Subcutaneous abdominal adipose tissue (tissue), 5 donors: ENCODE results near the gene RIMBP2.

ENCODE experiments used
- H3K27ac ChIP-seq: one replicate; pipeline ENCODE4 v1.7.0; 2013; ENCODE audit warnings: low read depth, mild to moderate bottlenecking, inconsistent platforms, low read length, moderate library complexity
- H3K27me3 ChIP-seq, 5 donors: one replicate each; pipeline ENCODE4 v1.7.0; 2013; ENCODE audit warnings: low read length in 5 of 5, inconsistent platforms in 1 of 5; ENCODE audit not compliant: control insufficient read depth in 5 of 5, insufficient read depth in 4 of 5
- H3K36me3 ChIP-seq, 5 donors: one replicate each; pipeline ENCODE4 v1.7.0; 2013; ENCODE audit warnings: low read length in 5 of 5; ENCODE audit not compliant: control insufficient read depth in 5 of 5, insufficient read depth in 5 of 5
- H3K4me1 ChIP-seq, 5 donors: one replicate each; pipeline ENCODE4 v1.7.0; 2013; ENCODE audit warnings: low read length in 5 of 5, mild to moderate bottlenecking in 3 of 5, moderate library complexity in 1 of 5; ENCODE audit not compliant: control insufficient read depth in 5 of 5, insufficient read depth in 5 of 5
- H3K4me3 ChIP-seq, 5 donors: one replicate each; pipeline ENCODE4 v1.7.0; 2013; ENCODE audit warnings: low read length in 5 of 5, low read depth in 1 of 5
- H3K9ac ChIP-seq, 5 donors: one replicate each; pipeline ENCODE4 v1.7.0; 2013; ENCODE audit warnings: low read length in 5 of 5, mild to moderate bottlenecking in 4 of 5, moderate library complexity in 3 of 5
- H3K9me3 ChIP-seq, 5 donors: one replicate each; pipeline ENCODE4 v1.7.0; 2013; ENCODE audit warnings: low read length in 5 of 5; ENCODE audit not compliant: control insufficient read depth in 5 of 5
- donor health status: healthy.
- donor health status: healthy.
- donor health status: healthy.
- donor health status: healthy.
- donor health status: healthy.

RIMBP2 gene

GRCh38 chr12:130357729-130358330, 358.3 kb downstream of the RIMBP2 start:
- H3K4me1 ChIP-seq, result peaks cover 0 to 2% (median 0%) of the 10 kb centered on the region in 5 donors
- H3K9me3 ChIP-seq, result no peaks in the 10 kb centered on the region
- no peaks in the 10 kb centered on the region for H3K36me3 ChIP-seq
- no peak overlapping the region for H3K4me3 ChIP-seq
- H3K9ac ChIP-seq, result no peak overlapping the region
- H3K27me3 ChIP-seq, result peaks cover 0 to 14% (median 6%) of the 10 kb centered on the region in 5 donors
- H3K27ac ChIP-seq, result no peak overlapping the region

- no peak overlapping the region for H3K4me3 ChIP-seq
- H3K27me3 ChIP-seq, result peaks cover 0 to 14% (median 6%) of the 10 kb centered on the region in 5 donors
- no peaks in the 10 kb centered on the region for H3K36me3 ChIP-seq
- H3K9ac ChIP-seq, result no peak overlapping the region
- peaks cover 0 to 2% (median 0%) of the 10 kb centered on the region in 5 donors for H3K4me1 ChIP-seq
- no peaks in the 10 kb centered on the region for H3K9me3 ChIP-seq
- no peak overlapping the region for H3K27ac ChIP-seq
Measured at GRCh38 chr12:130357241-130357640, 358.9 kb downstream of the RIMBP2 start.

GRCh38 chr12:130356222-130356621, 359.9 kb downstream of the RIMBP2 start:
- H3K27me3 ChIP-seq, result peaks cover 3 to 16% (median 10%) of the 10 kb centered on the region in 5 donors
- peaks cover 0 to 2% (median 0%) of the 10 kb centered on the region in 5 donors for H3K4me1 ChIP-seq
- H3K4me3 ChIP-seq, result peak overlapping the region in 1 of 5 donors; percentile 6

GRCh38 chr12:130354407-130354806, 361.7 kb downstream of the RIMBP2 start:
- Histone ChIP-seq H3K9ac (no peak overlapping the region), H3K4me3 (no peak overlapping the region), H3K9me3 (no peaks in the 10 kb centered on the region), H3K27ac (no peak overlapping the region), H3K4me1 (peaks cover 0 to 2% (median 0%) of the 10 kb centered on the region in 5 donors), H3K36me3 (no peaks in the 10 kb centered on the region), H3K27me3 (peaks cover 3 to 20% (median 10%) of the 10 kb centered on the region in 5 donors)

More at GRCh38 chr12:130356222-130356621, 359.9 kb downstream of the RIMBP2 start:
- H3K36me3 ChIP-seq, result no peaks in the 10 kb centered on the region
- no peak overlapping the region for H3K9ac ChIP-seq
- H3K27ac ChIP-seq, result no peak overlapping the region
- no peaks in the 10 kb centered on the region for H3K9me3 ChIP-seq

GRCh38 chr12:130353081-130353480, 363.0 kb downstream of the RIMBP2 start:
- no peaks in the 10 kb centered on the region for H3K36me3 ChIP-seq
- no peak overlapping the region for H3K27ac ChIP-seq
- H3K27me3 ChIP-seq, result peaks cover 3 to 12% (median 9%) of the 10 kb centered on the region in 5 donors
- H3K9ac ChIP-seq, result no peak overlapping the region
- H3K9me3 ChIP-seq, result no peaks in the 10 kb centered on the region
- no peak overlapping the region for H3K4me3 ChIP-seq
- peaks cover 0 to 2% (median 0%) of the 10 kb centered on the region in 5 donors for H3K4me1 ChIP-seq

- Histone ChIP-seq H3K4me1 (peaks cover 0 to 2% (median 0%) of the 10 kb centered on the region in 5 donors), H3K27me3 (peaks cover 3 to 8% (median 4%) of the 10 kb centered on the region in 5 donors)
Measured at GRCh38 chr12:130351326-130351725, 364.8 kb downstream of the RIMBP2 start.

GRCh38 chr12:130350715-130351114, 365.4 kb downstream of the RIMBP2 start:
- Histone ChIP-seq H3K27me3 (peaks cover 3 to 8% (median 4%) of the 10 kb centered on the region in 5 donors), H3K4me3 (no peak overlapping the region), H3K9me3 (no peaks in the 10 kb centered on the region), H3K27ac (no peak overlapping the region), H3K4me1 (no peaks in the 10 kb centered on the region), H3K9ac (no peak overlapping the region), H3K36me3 (no peaks in the 10 kb centered on the region)

More at GRCh38 chr12:130351326-130351725, 364.8 kb downstream of the RIMBP2 start:
- Histone ChIP-seq H3K36me3 (no peaks in the 10 kb centered on the region), H3K4me3 (no peak overlapping the region), H3K9ac (no peak overlapping the region), H3K9me3 (no peaks in the 10 kb centered on the region), H3K27ac (no peak overlapping the region)

GRCh38 chr12:130347588-130347987, 368.5 kb downstream of the RIMBP2 start:
- Histone ChIP-seq H3K27me3 (peaks cover 2 to 6% (median 3%) of the 10 kb centered on the region in 5 donors), H3K36me3 (no peaks in the 10 kb centered on the region), H3K9me3 (no peaks in the 10 kb centered on the region), H3K4me1 (peaks cover 0 to 4% (median 0%) of the 10 kb centered on the region in 5 donors), H3K27ac (no peak overlapping the region), H3K9ac (no peak overlapping the region), H3K4me3 (no peak overlapping the region)
